ENCODE results near the gene MFAP5.

MFAP5 gene

DNA sequence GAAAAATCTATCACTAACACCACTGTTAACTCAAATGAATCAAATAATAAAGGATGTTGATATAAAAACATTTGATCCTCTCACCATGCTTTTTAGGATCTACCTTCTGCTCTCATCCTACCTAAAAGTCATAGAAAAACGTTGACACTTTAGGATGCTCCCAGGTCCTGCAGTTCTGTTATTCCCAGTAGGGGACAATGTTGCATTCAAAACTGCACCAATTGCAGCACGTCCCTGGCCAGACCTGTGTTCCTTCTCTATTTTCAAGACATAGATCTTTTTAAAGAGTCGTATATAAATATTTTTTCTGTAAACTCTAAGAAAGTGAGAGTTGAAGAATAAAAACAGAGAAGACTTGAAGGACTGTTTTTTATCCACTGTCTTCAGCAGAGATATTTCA is 58.8 kb downstream of the MFAP5 start:
- TF ChIP-seq ZFP30 (CRISPR knock-in tag; IDR thresholded peaks at IDR 0.05) (no peak), GLIS3 (CRISPR knock-in tag; IDR thresholded peaks at IDR 0.05) (no peak), RARB (CRISPR knock-in tag; IDR thresholded peaks at IDR 0.05) (no peak)
- TF ChIP-seq, protein P1, sequence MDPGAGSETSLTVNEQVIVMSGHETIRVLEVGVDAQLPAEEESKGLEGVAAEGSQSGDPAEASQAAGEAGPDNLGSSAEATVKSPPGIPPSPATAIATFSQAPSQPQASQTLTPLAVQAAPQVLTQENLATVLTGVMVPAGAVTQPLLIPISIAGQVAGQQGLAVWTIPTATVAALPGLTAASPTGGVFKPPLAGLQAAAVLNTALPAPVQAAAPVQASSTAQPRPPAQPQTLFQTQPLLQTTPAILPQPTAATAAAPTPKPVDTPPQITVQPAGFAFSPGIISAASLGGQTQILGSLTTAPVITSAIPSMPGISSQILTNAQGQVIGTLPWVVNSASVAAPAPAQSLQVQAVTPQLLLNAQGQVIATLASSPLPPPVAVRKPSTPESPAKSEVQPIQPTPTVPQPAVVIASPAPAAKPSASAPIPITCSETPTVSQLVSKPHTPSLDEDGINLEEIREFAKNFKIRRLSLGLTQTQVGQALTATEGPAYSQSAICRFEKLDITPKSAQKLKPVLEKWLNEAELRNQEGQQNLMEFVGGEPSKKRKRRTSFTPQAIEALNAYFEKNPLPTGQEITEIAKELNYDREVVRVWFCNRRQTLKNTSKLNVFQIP (CRISPR knock-in tag; IDR thresholded peaks at IDR 0.05; ENCODE audit: borderline replicate concordance, low read depth), result no peak
- ATAC-seq, result no peak

DNA sequence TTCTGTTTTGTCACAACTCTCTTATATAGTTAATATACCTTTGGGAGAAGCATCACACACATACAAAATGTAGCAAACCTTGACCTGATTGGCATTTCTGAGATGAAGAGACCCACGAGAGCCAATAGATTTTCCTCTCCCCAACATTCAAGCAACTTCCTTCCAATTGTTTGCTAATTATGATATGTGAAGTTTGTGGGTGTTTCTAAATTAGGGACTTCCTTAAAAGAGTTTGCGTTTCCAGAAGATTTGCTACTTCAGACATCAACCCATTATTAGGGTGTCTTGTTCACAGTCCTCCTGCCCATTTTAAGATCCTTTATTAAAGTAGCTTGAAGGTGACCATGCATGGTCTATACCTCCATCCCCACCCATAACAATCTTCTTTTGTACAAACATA is 59.3 kb downstream of the MFAP5 start:
- no peak for TF ChIP-seq TCF4 (CRISPR knock-in tag; IDR thresholded peaks at IDR 0.05; ENCODE audit: borderline replicate concordance)
- no peak for TF ChIP-seq ZFP30 (CRISPR knock-in tag; IDR thresholded peaks at IDR 0.05)
- TF ChIP-seq ESRRG (CRISPR knock-in tag; IDR thresholded peaks at IDR 0.05), result no peak
- ATAC-seq, result no peak

DNA sequence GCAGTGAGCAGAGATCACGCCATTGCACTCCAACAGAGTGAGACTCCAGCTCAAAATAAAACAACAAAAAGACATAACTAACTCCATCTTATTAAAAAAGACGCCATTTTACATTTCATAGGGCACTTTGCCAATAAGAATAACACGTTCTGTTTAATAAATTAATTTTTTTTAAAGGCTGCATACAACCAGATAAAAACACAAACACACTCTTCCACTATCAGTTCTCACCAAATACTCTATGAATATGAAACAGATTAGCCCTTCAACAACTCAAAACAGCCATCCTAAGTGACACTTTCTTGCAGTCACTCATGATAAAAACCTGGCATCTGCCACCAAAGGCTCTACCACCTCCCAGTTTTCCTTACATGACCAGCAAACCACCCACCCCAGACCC is 66.1 kb downstream of the MFAP5 start:
- TF ChIP-seq ZNF565 (CRISPR knock-in tag; conservative IDR thresholded peaks at IDR 0.05; ENCODE audit: low read depth), result no peak
- TF ChIP-seq TOX (CRISPR knock-in tag; IDR thresholded peaks at IDR 0.05; ENCODE audit: borderline replicate concordance), result no peak
- no peak for TF ChIP-seq GLIS3 (CRISPR knock-in tag; IDR thresholded peaks at IDR 0.05)
- TF ChIP-seq CSDC2 (CRISPR knock-in tag; IDR thresholded peaks at IDR 0.05), result no peak
- TF ChIP-seq, protein P2, sequence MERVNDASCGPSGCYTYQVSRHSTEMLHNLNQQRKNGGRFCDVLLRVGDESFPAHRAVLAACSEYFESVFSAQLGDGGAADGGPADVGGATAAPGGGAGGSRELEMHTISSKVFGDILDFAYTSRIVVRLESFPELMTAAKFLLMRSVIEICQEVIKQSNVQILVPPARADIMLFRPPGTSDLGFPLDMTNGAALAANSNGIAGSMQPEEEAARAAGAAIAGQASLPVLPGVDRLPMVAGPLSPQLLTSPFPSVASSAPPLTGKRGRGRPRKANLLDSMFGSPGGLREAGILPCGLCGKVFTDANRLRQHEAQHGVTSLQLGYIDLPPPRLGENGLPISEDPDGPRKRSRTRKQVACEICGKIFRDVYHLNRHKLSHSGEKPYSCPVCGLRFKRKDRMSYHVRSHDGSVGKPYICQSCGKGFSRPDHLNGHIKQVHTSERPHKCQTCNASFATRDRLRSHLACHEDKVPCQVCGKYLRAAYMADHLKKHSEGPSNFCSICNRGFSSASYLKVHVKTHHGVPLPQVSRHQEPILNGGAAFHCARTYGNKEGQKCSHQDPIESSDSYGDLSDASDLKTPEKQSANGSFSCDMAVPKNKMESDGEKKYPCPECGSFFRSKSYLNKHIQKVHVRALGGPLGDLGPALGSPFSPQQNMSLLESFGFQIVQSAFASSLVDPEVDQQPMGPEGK (CRISPR knock-in tag; IDR thresholded peaks at IDR 0.05; ENCODE audit: borderline replicate concordance), result no peak
- no peak for TF ChIP-seq OSR1 (CRISPR knock-in tag; IDR thresholded peaks at IDR 0.05)
- TF ChIP-seq, protein P3, sequence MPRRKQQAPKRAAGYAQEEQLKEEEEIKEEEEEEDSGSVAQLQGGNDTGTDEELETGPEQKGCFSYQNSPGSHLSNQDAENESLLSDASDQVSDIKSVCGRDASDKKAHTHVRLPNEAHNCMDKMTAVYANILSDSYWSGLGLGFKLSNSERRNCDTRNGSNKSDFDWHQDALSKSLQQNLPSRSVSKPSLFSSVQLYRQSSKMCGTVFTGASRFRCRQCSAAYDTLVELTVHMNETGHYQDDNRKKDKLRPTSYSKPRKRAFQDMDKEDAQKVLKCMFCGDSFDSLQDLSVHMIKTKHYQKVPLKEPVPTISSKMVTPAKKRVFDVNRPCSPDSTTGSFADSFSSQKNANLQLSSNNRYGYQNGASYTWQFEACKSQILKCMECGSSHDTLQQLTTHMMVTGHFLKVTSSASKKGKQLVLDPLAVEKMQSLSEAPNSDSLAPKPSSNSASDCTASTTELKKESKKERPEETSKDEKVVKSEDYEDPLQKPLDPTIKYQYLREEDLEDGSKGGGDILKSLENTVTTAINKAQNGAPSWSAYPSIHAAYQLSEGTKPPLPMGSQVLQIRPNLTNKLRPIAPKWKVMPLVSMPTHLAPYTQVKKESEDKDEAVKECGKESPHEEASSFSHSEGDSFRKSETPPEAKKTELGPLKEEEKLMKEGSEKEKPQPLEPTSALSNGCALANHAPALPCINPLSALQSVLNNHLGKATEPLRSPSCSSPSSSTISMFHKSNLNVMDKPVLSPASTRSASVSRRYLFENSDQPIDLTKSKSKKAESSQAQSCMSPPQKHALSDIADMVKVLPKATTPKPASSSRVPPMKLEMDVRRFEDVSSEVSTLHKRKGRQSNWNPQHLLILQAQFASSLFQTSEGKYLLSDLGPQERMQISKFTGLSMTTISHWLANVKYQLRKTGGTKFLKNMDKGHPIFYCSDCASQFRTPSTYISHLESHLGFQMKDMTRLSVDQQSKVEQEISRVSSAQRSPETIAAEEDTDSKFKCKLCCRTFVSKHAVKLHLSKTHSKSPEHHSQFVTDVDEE (CRISPR knock-in tag; IDR thresholded peaks at IDR 0.05), result no peak
- TF ChIP-seq, protein P4, sequence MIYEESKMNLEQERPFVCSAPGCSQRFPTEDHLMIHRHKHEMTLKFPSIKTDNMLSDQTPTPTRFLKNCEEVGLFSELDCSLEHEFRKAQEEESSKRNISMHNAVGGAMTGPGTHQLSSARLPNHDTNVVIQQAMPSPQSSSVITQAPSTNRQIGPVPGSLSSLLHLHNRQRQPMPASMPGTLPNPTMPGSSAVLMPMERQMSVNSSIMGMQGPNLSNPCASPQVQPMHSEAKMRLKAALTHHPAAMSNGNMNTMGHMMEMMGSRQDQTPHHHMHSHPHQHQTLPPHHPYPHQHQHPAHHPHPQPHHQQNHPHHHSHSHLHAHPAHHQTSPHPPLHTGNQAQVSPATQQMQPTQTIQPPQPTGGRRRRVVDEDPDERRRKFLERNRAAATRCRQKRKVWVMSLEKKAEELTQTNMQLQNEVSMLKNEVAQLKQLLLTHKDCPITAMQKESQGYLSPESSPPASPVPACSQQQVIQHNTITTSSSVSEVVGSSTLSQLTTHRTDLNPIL (CRISPR knock-in tag; IDR thresholded peaks at IDR 0.05; ENCODE audit: low read depth), result no peak
- no peak for TF ChIP-seq ZNF8 (CRISPR knock-in tag; IDR thresholded peaks at IDR 0.05)
- TF ChIP-seq PPARA (CRISPR knock-in tag; IDR thresholded peaks at IDR 0.05; ENCODE audit: borderline replicate concordance), result no peak
- TF ChIP-seq ZFP30 (CRISPR knock-in tag; IDR thresholded peaks at IDR 0.05), result no peak
- TF ChIP-seq ZC3H10 (CRISPR knock-in tag; IDR thresholded peaks at IDR 0.05), result no peak
- TF ChIP-seq BACH2 (CRISPR knock-in tag; IDR thresholded peaks at IDR 0.05; ENCODE audit: borderline replicate concordance), result no peak
- no peak for TF ChIP-seq ARNTL (CRISPR knock-in tag; IDR thresholded peaks at IDR 0.05; ENCODE audit: borderline replicate concordance, low read depth)
- ATAC-seq, result no peak

All from SK-N-SH treated with all-trans-retinoic acid at 6 μM for 48 hours (cell line).